PC-3 (cell line): ENCODE results near the gene ARSG. TPM values are rescaled to one million over a fixed set of nuclear protein-coding genes. Genes with fewer than 3 reads are reported as not detected.
"Not testable (repeated sequence)": the region's sequence is repeated elsewhere in the genome, so short reads cannot be mapped to it uniquely, and the experiment has no call there.

ENCODE experiments used
- ATAC-seq: fragments of 200-7000 bp; cut with Tn5 transposase; 2 replicates; pipeline ENCODE4 v1.9.1; 2020; ENCODE audit warnings: mild to moderate bottlenecking, moderate library complexity
- BruUV-seq: library from RNA; stranded (reverse); fragments of 400-500 nt; replicated peaks from 2 replicates; lab custom pipeline; 2021; lab: Mats Ljungman, UMichigan
- CTCF ChIA-PET: fragments of 300-600 bp; sonication (Branson Sonifier 250); formaldehyde crosslinking; loops from one replicate; lab custom pipeline; 2022; ENCODE audit warnings: antibody characterized with exemption; lab: Charles Lee
- POLR2A ChIA-PET: fragments of 300-600 bp; sonication (Branson Sonifier 250); formaldehyde crosslinking; loops from one replicate; lab custom pipeline; 2022; ENCODE audit warnings: antibody characterized with exemption; ENCODE audit not compliant: unreplicated experiment; lab: Charles Lee
- DNase-seq: peaks from one replicate; pipeline ENCODE4 v3.0.0-alpha.2; 2015
- H2AFZ ChIP-seq: fragments of 300-600 bp; sonication (generic); 2 replicates; pipeline ENCODE4 v1.6.0; 2016; ENCODE audit warnings: antibody characterized with exemption, low read length
- H3F3A ChIP-seq: fragments of 300-600 bp; sonication (generic); one replicate; pipeline ENCODE4 v1.6.0; 2017; ENCODE audit warnings: antibody characterized with exemption, low read length, control low read depth, mild to moderate bottlenecking; ENCODE audit not compliant: unreplicated experiment
- H3K27ac ChIP-seq: fragments of 300-600 bp; sonication (generic); 2 replicates; pipeline ENCODE4 v1.5.1; 2016; ENCODE audit warnings: mild to moderate bottlenecking, low read length
- H3K27me3 ChIP-seq: fragments of 300-600 bp; sonication (generic); 2 replicates; pipeline ENCODE4 v1.6.1; 2016; ENCODE audit warnings: low read length, mixed read lengths
- H3K36me3 ChIP-seq: fragments of 300-600 bp; sonication (generic); 2 replicates; pipeline ENCODE4 v1.6.1; 2016; ENCODE audit warnings: low read depth, mixed run types, low read length, mixed read lengths
- H3K4me1 ChIP-seq: fragments of 300-600 bp; sonication (generic); 2 replicates; pipeline ENCODE4 v1.5.1; 2016; ENCODE audit warnings: low read length; ENCODE audit not compliant: insufficient read depth
- H3K4me2 ChIP-seq: fragments of 300-600 bp; sonication (generic); 2 replicates; pipeline ENCODE4 v1.6.0; 2016; ENCODE audit warnings: low read length
- H3K4me3 ChIP-seq: fragments of 300-600 bp; sonication (generic); 2 replicates; pipeline ENCODE4 v1.5.1; 2016; ENCODE audit warnings: mild to moderate bottlenecking, low read length, mixed read lengths
- H3K79me2 ChIP-seq: fragments of 300-600 bp; sonication (generic); 2 replicates; pipeline ENCODE4 v1.6.1; 2017; ENCODE audit warnings: low read length, mixed read lengths
- H3K9ac ChIP-seq: fragments of 300-600 bp; sonication (generic); 2 replicates; pipeline ENCODE4 v1.6.0; 2016; ENCODE audit warnings: mild to moderate bottlenecking, low read length
- H3K9me2 ChIP-seq: fragments of 300-600 bp; sonication (generic); replicated peaks from 2 replicates; pipeline ENCODE4 v1.6.1; 2016; ENCODE audit warnings: mixed run types, low read length, mixed read lengths
- H3K9me3 ChIP-seq: fragments of 300-600 bp; sonication (generic); 2 replicates; pipeline ENCODE4 v1.6.1; 2016; ENCODE audit warnings: low read length, mixed read lengths
- H4K20me1 ChIP-seq: fragments of 300-600 bp; sonication (generic); 2 replicates; pipeline ENCODE4 v1.6.1; 2016; ENCODE audit warnings: low read length, mixed read lengths
- EZH2 ChIP-seq: fragments of 300-600 bp; sonication (generic); IDR thresholded peaks from one replicate; pipeline ENCODE4 v1.6.1; 2017; ENCODE audit warnings: antibody characterized with exemption, mild to moderate bottlenecking, low read length; ENCODE audit not compliant: unreplicated experiment
- EZH2phosphoT487 ChIP-seq: fragments of 300-600 bp; sonication (generic); IDR thresholded peaks from 2 replicates; pipeline ENCODE4 v1.6.1; 2018; ENCODE audit warnings: mild to moderate bottlenecking, antibody characterized with exemption, low read length, borderline replicate concordance
- intact Hi-C: fragments of 100-400 bp; cut with micrococcal nuclease; formaldehyde crosslinking; loops from 2 replicates; pipeline ENCODE4 v1.9.0; 2023
- total RNA-seq: library from RNA; depleted of rRNA; stranded (reverse); fragments of >200 nt; gene quantifications from 2 replicates; pipeline ENCODE4 v1.2.3, GENCODE V29; 2014
- TF ChIP-seq, protein P1 (sequence below): fragments of 300-600 bp; sonication (generic); conservative IDR thresholded peaks from 2 replicates; pipeline ENCODE4 v1.5.1; 2017; ENCODE audit warnings: antibody characterized with exemption, low read depth, mild to moderate bottlenecking, low read length

ARSG gene
- total RNA-seq, 1 experiment from 2014 or later, result 2.1 TPM

DNA sequence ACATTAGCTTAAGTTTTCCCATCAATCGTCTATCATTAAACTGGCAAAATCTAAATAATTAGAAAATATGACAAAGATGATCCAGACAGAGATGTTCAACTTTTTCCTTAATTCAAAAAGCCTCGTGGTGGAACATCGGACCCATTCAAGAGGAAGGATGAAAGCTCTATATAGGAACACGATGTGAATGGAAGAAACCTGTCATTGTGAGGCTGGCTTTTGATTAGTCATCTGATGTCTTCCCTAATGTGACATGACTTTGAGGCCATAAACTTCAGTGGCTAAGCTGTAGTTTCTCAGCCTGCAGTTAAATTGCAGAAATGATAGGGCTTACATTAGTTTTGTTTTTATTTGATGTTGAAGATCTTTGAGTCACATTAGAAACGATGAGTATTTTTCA is 42.4 kb upstream of the ARSG start:
- no TSS peak for BruUV-seq
- H2AFZ ChIP-seq, result no peak overlapping the region
- peak overlapping the region; percentile 89 for H3K4me3 ChIP-seq
- H3K9me2 ChIP-seq, result no peaks in the 10 kb centered on the region
- peaks cover 11% of the 10 kb centered on the region for H3K4me1 ChIP-seq
- no peaks in the 10 kb centered on the region for H3K9me3 ChIP-seq
- H3K9ac ChIP-seq, result no peak overlapping the region; the same call in 1 of the 2 replicates
- peaks cover 3% of the 10 kb centered on the region; the same call in 1 of the 2 replicates for H3K36me3 ChIP-seq
- peaks cover 18% of the 10 kb centered on the region for H3K79me2 ChIP-seq
- no peaks in the 10 kb centered on the region for H4K20me1 ChIP-seq
- POLR2A ChIA-PET, result interaction anchor here (1.9 kb wide), 1 partner anchor 209 kb away, joined by 17 read pairs; the partner anchor contains the start of gene WIPI1
- no peak for ATAC-seq
- intact Hi-C loops, result loop anchor here (5.0 kb wide), 2 partner anchors 47 to 208 kb away; partner anchors contain the start of gene WIPI1
- no peaks in the 10 kb centered on the region for H3F3A ChIP-seq
- TF ChIP-seq EZH2phosphoT487 (no peak), EZH2 (no peak)
- TF ChIP-seq, protein P1, sequence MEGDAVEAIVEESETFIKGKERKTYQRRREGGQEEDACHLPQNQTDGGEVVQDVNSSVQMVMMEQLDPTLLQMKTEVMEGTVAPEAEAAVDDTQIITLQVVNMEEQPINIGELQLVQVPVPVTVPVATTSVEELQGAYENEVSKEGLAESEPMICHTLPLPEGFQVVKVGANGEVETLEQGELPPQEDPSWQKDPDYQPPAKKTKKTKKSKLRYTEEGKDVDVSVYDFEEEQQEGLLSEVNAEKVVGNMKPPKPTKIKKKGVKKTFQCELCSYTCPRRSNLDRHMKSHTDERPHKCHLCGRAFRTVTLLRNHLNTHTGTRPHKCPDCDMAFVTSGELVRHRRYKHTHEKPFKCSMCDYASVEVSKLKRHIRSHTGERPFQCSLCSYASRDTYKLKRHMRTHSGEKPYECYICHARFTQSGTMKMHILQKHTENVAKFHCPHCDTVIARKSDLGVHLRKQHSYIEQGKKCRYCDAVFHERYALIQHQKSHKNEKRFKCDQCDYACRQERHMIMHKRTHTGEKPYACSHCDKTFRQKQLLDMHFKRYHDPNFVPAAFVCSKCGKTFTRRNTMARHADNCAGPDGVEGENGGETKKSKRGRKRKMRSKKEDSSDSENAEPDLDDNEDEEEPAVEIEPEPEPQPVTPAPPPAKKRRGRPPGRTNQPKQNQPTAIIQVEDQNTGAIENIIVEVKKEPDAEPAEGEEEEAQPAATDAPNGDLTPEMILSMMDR, result no peak
- DNase-seq, result no peak
- H3K27me3 ChIP-seq, result no peaks in the 10 kb centered on the region
- CTCF ChIA-PET, result no interaction called here
- no peak overlapping the region for H3K27ac ChIP-seq
- peak overlapping the region; percentile 93 for H3K4me2 ChIP-seq

DNA sequence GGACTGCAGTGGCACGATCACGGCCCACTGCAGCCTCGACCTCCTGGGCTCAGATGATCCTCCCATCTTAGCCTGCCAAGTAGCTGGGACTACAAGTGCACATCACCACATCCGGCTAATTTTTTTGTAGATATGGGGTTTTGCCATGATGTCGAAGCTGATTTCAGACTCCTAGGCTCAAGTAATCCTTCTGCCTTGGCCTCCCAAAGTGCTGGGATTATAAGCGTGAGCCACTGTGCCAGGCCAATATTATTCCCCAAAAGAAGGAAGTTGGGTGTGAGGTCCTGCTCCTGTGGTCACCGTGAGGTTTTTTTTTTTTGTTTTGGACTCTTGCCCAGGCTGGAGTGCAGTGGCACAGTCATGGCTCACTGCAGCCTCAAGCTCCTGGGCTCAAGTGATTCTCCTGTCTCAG is 41.9 kb upstream of the ARSG start:
- peaks cover 11% of the 10 kb centered on the region for H3K4me1 ChIP-seq
- ATAC-seq (no peak), DNase-seq (no peak)
- H3K9me3 ChIP-seq, result no peaks in the 10 kb centered on the region
- BruUV-seq, result no TSS peak
- H3K27me3 ChIP-seq, result no peaks in the 10 kb centered on the region
- peaks cover 3% of the 10 kb centered on the region; the same call in 1 of the 2 replicates for H3K36me3 ChIP-seq
- H3K79me2 ChIP-seq, result peaks cover 18% of the 10 kb centered on the region
- H3K4me3 ChIP-seq, result no peak overlapping the region
- no peak overlapping the region for H3K4me2 ChIP-seq
- no peaks in the 10 kb centered on the region for H3F3A ChIP-seq
- intact Hi-C loops, result loop anchor here (5.0 kb wide), 2 partner anchors 47 to 208 kb away; partner anchors contain the start of gene WIPI1
- no peak overlapping the region for H3K9ac ChIP-seq
- ChIA-PET CTCF (no interaction called here), POLR2A (no interaction called here)
- H2AFZ ChIP-seq, result no peak overlapping the region
- H4K20me1 ChIP-seq, result no peaks in the 10 kb centered on the region
- TF ChIP-seq EZH2 (no peak), EZH2phosphoT487 (no peak)
- no peak overlapping the region for H3K27ac ChIP-seq
- H3K9me2 ChIP-seq, result no peaks in the 10 kb centered on the region

DNA sequence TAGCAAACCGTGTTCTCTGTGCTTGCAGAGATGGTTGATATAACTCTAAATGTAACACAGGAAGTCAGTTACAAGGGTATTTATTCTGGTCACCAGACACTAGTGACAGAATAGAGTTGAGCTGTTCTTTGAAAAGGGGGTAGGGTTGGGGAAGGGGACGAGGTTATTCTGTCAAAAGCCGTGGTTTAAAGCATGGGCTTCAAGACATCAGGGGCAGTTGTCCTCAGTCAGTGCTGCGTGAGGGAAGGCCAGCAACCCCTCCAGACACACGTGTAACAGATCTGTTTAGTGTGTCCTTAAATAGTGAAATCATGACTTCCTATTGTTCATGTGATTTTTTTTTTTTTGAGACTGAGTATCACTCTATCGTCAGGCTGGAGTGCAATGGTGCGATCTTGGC is 37.9 kb upstream of the ARSG start:
- H2AFZ ChIP-seq, intact Hi-C loops, BruUV-seq, H3K36me3 ChIP-seq, H3K79me2 ChIP-seq, H3K4me3 ChIP-seq, H3K9ac ChIP-seq, H3K4me2 ChIP-seq, H3K4me1 ChIP-seq, H3K27me3 ChIP-seq, H3K27ac ChIP-seq, ATAC-seq, H3K9me3 ChIP-seq, H3K9me2 ChIP-seq, CTCF ChIA-PET, POLR2A ChIA-PET, DNase-seq, H4K20me1 ChIP-seq, H3F3A ChIP-seq: not testable (repeated sequence)

DNA sequence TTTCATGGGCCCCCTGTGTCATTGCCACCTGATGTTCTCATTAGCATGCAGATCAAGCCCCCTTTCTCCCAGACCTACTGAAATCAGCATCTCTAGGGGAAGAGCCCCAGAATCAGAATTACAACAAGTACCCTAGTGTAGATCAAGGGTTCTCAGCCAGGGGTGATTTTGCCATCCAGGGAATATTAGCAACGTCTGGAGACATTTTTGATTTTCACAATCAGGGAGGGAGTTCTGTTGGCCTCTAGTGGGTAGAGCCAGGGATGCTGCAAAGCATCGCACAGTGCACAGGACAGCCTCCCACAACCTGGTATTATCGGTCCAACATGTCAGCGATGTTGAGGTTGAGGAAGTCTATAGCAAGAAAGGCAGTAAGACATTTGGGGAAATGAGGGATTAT is 36.1 kb upstream of the ARSG start:
- H3K9ac ChIP-seq, result no peak overlapping the region
- H3K4me1 ChIP-seq, result no peaks in the 10 kb centered on the region
- no peaks in the 10 kb centered on the region for H3K79me2 ChIP-seq
- intact Hi-C loops, result no loop called here
- ChIA-PET CTCF (no interaction called here), POLR2A (no interaction called here)
- H3K4me3 ChIP-seq, result no peak overlapping the region
- ATAC-seq (no peak), DNase-seq (no peak)
- H2AFZ ChIP-seq, result no peak overlapping the region
- no peak for TF ChIP-seq EZH2phosphoT487
- no peak for TF ChIP-seq EZH2
- TF ChIP-seq, protein P1, result no peak
- H3F3A ChIP-seq, result no peaks in the 10 kb centered on the region
- H3K9me2 ChIP-seq, result no peaks in the 10 kb centered on the region
- no TSS peak for BruUV-seq
- no peaks in the 10 kb centered on the region for H3K9me3 ChIP-seq
- H4K20me1 ChIP-seq, result no peaks in the 10 kb centered on the region
- no peaks in the 10 kb centered on the region for H3K27me3 ChIP-seq
- no peak overlapping the region for H3K4me2 ChIP-seq
- peaks cover 9% of the 10 kb centered on the region; the same call in 1 of the 2 replicates for H3K36me3 ChIP-seq
- no peak overlapping the region for H3K27ac ChIP-seq
